ENCODE results near the gene RGS6.

The RGS6 gene

GRCh38 chr14:72418806-72419205, 486.6 kb downstream of the RGS6 start:
- no peak for DNase-seq

GRCh38 chr14:72419226-72419775, 487.1 kb downstream of the RGS6 start:
- no peak for DNase-seq

GRCh38 chr14:72420749-72421474, 488.7 kb downstream of the RGS6 start:
- DNase-seq: peak; percentile 66

GRCh38 chr14:72423957-72424356, 491.7 kb downstream of the RGS6 start:
- no peak for DNase-seq

- no peak for DNase-seq
Measured at GRCh38 chr14:72430457-72430856, 498.2 kb downstream of the RGS6 start.

- DNase-seq: no peak
Measured at GRCh38 chr14:72432748-72433147, 500.5 kb downstream of the RGS6 start.

GRCh38 chr14:72433511-72433910, 501.3 kb downstream of the RGS6 start:
- no peak for DNase-seq

GRCh38 chr14:72434856-72435255, 502.6 kb downstream of the RGS6 start:
- no peak for DNase-seq

- DNase-seq: no peak
Measured at GRCh38 chr14:72439707-72440106, 507.5 kb downstream of the RGS6 start.

GRCh38 chr14:72443256-72443655, 511.0 kb downstream of the RGS6 start:
- no peak for DNase-seq

GRCh38 chr14:72443991-72444441, 511.8 kb downstream of the RGS6 start:
- DNase-seq: no peak

- DNase-seq: no peak
Measured at GRCh38 chr14:72444701-72445100, 512.5 kb downstream of the RGS6 start.

GRCh38 chr14:72448212-72448611, 516.0 kb downstream of the RGS6 start:
- no peak for DNase-seq

GRCh38 chr14:72450473-72451044, 518.3 kb downstream of the RGS6 start:
- DNase-seq: no peak

GRCh38 chr14:72451054-72451972, 519.1 kb downstream of the RGS6 start:
- DNase-seq: peak; percentile 35

- DNase-seq: no peak
Measured at GRCh38 chr14:72452774-72453173, 520.5 kb downstream of the RGS6 start.

- DNase-seq: no peak
Measured at GRCh38 chr14:72454388-72455160, 522.3 kb downstream of the RGS6 start.

GRCh38 chr14:72457641-72458040, 525.4 kb downstream of the RGS6 start:
- no peak for DNase-seq

GRCh38 chr14:72462056-72462455, 529.8 kb downstream of the RGS6 start:
- DNase-seq: no peak

- no peak for DNase-seq
Measured at GRCh38 chr14:72463291-72463866, 531.1 kb downstream of the RGS6 start.

- no peak for DNase-seq
Measured at GRCh38 chr14:72464226-72464625, 532.0 kb downstream of the RGS6 start.

GRCh38 chr14:72466325-72466724, 534.1 kb downstream of the RGS6 start:
- DNase-seq: no peak

Measured in activated T-cell treated with anti-CD3 and anti-CD28 coated beads, Interleukin-2, amount 50 U/mL, for 1 hour (primary cell).